ENCODE results near the gene CYP19A1.

DNA sequence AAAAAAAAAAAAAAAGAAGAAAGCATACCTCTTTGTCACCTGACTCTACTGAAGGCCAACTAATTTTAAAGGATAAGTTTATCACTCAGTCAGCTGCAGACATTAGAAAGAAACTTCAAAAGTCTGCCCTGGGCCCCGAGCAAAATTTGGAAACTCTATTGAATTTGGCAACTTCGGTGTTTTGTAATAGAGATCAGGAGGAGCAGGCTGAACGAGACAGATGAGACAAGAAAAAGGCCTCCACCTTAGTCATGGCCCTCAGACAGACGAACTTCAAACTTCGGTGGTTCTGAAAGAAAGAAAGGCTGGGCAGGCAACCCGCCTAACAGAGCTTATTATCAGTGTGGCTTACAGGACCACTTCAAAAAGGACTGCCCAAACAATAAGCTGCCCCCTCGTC, 21.6 kb upstream of the CYP19A1 start:
- TF ChIP-seq POLR2AphosphoS5 (IDR thresholded peaks at IDR 0.05; ENCODE audit: low read depth, low read length) (no peak), TAF1 (IDR thresholded peaks at IDR 0.05; ENCODE audit: borderline replicate concordance, insufficient read depth, low read length) (no peak), FOXP2 (optimal IDR thresholded peaks at IDR 0.05; ENCODE audit: borderline replicate concordance, extremely low read depth, extremely low read length, insufficient read depth) (no peak), SIN3A (IDR thresholded peaks at IDR 0.05; ENCODE audit: borderline replicate concordance, insufficient read depth, low read length) (no peak)
- TF ChIP-seq, protein P1, sequence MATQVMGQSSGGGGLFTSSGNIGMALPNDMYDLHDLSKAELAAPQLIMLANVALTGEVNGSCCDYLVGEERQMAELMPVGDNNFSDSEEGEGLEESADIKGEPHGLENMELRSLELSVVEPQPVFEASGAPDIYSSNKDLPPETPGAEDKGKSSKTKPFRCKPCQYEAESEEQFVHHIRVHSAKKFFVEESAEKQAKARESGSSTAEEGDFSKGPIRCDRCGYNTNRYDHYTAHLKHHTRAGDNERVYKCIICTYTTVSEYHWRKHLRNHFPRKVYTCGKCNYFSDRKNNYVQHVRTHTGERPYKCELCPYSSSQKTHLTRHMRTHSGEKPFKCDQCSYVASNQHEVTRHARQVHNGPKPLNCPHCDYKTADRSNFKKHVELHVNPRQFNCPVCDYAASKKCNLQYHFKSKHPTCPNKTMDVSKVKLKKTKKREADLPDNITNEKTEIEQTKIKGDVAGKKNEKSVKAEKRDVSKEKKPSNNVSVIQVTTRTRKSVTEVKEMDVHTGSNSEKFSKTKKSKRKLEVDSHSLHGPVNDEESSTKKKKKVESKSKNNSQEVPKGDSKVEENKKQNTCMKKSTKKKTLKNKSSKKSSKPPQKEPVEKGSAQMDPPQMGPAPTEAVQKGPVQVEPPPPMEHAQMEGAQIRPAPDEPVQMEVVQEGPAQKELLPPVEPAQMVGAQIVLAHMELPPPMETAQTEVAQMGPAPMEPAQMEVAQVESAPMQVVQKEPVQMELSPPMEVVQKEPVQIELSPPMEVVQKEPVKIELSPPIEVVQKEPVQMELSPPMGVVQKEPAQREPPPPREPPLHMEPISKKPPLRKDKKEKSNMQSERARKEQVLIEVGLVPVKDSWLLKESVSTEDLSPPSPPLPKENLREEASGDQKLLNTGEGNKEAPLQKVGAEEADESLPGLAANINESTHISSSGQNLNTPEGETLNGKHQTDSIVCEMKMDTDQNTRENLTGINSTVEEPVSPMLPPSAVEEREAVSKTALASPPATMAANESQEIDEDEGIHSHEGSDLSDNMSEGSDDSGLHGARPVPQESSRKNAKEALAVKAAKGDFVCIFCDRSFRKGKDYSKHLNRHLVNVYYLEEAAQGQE (IDR thresholded peaks at IDR 0.05; ENCODE audit: insufficient read depth in 1 of 2, low read depth in 2 of 2, low read length in 2 of 2) = no peak

Measured in PFSK-1 (cell line).